Measurements from ENCODE around the gene RXRB.
A peak's percentile ranks its signal among the peaks of the same experiment; 100 is the strongest.

The RXRB gene

DNA sequence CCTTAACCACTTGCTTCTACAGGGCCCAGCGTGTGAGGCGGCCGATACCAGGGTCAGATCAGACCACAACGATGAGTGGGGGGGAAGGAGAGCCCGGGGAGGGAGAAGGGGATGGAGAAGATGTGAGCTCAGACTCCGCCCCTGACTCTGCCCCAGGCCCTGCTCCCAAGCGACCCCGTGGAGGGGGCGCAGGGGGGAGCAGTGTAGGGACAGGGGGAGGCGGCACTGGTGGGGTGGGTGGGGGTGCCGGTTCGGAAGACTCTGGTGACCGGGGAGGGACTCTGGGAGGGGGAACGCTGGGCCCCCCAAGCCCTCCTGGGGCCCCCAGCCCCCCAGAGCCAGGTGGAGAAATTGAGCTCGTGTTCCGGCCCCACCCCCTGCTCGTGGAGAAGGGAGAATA, 10.7 kb upstream of the RXRB start:
- Histone ChIP-seq H3K4me2 (ENCODE audit: low read length) (no peak overlapping the region), H3K4me1 (ENCODE audit: low read length) (peaks cover 19% of the 10 kb centered on the region), H3K27me3 (ENCODE audit: low read depth, low read length) (0 out of 2 replicates have a peak, but pooled peaks cover 4% of the 10 kb centered on the region), H4K20me1 (ENCODE audit: insufficient read depth, low read length) (no peaks in the 10 kb centered on the region; the same call in 1 of the 2 replicates), H3K9ac (ENCODE audit: low read length) (no peak overlapping the region), H3K27ac (ENCODE audit: low read length) (no peak overlapping the region), H3K4me3 (ENCODE audit: low read length) (no peak overlapping the region), H3K9me3 (ENCODE audit: insufficient read depth, low read length) (no peaks in the 10 kb centered on the region), H2AFZ (ENCODE audit: low read depth, low read length) (no peak overlapping the region), H3K36me3 (replicated peaks; ENCODE audit: low read depth, low read length) (peaks cover 3% of the 10 kb centered on the region), H3K79me2 (ENCODE audit: low read length) (no peaks in the 10 kb centered on the region)
- TF ChIP-seq, protein P1, sequence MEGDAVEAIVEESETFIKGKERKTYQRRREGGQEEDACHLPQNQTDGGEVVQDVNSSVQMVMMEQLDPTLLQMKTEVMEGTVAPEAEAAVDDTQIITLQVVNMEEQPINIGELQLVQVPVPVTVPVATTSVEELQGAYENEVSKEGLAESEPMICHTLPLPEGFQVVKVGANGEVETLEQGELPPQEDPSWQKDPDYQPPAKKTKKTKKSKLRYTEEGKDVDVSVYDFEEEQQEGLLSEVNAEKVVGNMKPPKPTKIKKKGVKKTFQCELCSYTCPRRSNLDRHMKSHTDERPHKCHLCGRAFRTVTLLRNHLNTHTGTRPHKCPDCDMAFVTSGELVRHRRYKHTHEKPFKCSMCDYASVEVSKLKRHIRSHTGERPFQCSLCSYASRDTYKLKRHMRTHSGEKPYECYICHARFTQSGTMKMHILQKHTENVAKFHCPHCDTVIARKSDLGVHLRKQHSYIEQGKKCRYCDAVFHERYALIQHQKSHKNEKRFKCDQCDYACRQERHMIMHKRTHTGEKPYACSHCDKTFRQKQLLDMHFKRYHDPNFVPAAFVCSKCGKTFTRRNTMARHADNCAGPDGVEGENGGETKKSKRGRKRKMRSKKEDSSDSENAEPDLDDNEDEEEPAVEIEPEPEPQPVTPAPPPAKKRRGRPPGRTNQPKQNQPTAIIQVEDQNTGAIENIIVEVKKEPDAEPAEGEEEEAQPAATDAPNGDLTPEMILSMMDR (IDR thresholded peaks at IDR 0.05; ENCODE audit: low read depth, low read length): no peak
- TF ChIP-seq EZH2phosphoT487 (IDR thresholded peaks at IDR 0.05; ENCODE audit: low read depth): no peak

DNA sequence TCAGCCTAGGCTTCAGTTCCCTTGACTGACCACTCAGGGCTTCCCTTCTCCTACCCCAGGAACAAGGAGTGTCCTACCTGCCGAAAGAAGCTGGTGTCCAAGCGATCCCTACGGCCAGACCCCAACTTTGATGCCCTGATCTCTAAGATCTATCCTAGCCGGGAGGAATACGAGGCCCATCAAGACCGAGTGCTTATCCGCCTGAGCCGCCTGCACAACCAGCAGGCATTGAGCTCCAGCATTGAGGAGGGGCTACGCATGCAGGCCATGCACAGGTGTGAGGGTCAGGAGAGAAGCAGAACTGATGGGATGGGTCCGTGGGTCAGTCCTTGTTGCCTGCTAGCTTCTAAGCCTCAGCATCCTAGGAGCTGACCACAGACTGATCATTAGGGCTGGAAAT, 9.4 kb upstream of the RXRB start:
- H3K27ac ChIP-seq (ENCODE audit: low read length): no peak overlapping the region
- 0 out of 2 replicates have a peak, but pooled peaks cover 4% of the 10 kb centered on the region for H3K27me3 ChIP-seq (ENCODE audit: low read depth, low read length)
- H3K9me3 ChIP-seq (ENCODE audit: insufficient read depth, low read length): no peaks in the 10 kb centered on the region
- H4K20me1 ChIP-seq (ENCODE audit: insufficient read depth, low read length): no peaks in the 10 kb centered on the region; the same call in 1 of the 2 replicates
- H3K36me3 ChIP-seq (replicated peaks; ENCODE audit: low read depth, low read length): peaks cover 3% of the 10 kb centered on the region
- no peak overlapping the region for H3K9ac ChIP-seq (ENCODE audit: low read length)
- H3K4me3 ChIP-seq (ENCODE audit: low read length): no peak overlapping the region
- H3K79me2 ChIP-seq (ENCODE audit: low read length): no peaks in the 10 kb centered on the region
- TF ChIP-seq, protein P1 (IDR thresholded peaks at IDR 0.05; ENCODE audit: low read depth, low read length): no peak
- TF ChIP-seq EZH2phosphoT487 (IDR thresholded peaks at IDR 0.05; ENCODE audit: low read depth): no peak
- no peak overlapping the region for H2AFZ ChIP-seq (ENCODE audit: low read depth, low read length)
- H3K4me1 ChIP-seq (ENCODE audit: low read length): peaks cover 26% of the 10 kb centered on the region
- H3K4me2 ChIP-seq (ENCODE audit: low read length): no peak overlapping the region

DNA sequence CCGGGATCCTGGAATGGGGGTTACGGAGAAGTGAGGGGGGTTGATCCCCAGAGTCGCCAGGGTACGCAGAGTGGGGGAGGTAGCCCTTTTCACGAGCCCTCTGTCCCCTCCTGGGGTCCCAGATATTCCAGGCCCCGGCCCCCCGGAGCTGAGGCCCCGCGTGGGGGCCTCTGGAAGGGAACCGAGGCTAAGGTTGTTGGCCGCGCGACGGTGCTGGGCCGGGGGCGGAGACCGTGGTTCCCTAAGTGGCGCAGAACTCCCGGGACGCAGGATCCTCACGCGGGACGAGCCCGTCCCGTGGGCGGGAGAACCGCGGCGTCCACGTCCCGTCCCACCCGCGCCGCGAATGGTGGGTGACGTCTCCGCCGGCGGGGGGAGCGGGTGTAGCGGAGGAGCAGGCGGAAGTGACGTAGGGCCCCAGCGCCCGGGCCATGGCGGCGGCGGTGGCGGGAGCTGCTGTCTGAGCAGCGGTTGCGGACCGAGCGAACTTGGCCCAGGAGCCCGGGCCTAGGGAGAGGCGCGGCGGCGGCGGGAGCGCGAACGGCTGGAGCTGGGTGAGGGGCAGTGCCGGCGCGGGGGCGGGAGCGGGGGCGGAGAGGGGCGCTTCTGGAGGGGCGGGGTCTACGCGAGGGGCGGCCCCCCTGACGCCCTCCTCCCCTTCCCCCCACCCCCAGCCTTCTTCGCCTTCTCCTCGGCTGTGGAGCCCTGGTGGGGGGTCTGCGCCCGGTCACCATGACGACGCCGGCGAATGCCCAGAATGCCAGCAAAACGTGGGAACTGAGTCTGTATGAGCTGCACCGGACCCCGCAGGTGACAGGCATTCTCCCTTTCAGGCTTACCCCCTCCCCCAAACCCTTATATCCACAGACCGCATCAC, 7.9 kb upstream of the RXRB start, which contains the start of gene RING1:
TSS of gene RING1 (plus strand) at position 410 of the 877 bp plus-strand sequence. CDS start at position 733, 323 bp downstream.
- peak within 1 kb of the TSS; percentile 98 for H3K9ac ChIP-seq (ENCODE audit: low read length)
- H3K4me2 ChIP-seq (ENCODE audit: low read length): peak within 1 kb of the TSS; percentile 96
- H3K27me3 ChIP-seq (ENCODE audit: low read depth, low read length): 0 out of 2 replicates have a peak, but pooled peaks cover under 1% of the 10 kb centered on the region
- H3K4me1 ChIP-seq (ENCODE audit: low read length): peaks cover 27% of the 10 kb centered on the region
- peaks cover 6% of the 10 kb centered on the region for H3K36me3 ChIP-seq (replicated peaks; ENCODE audit: low read depth, low read length)
- H3K9me3 ChIP-seq (ENCODE audit: insufficient read depth, low read length): no peaks in the 10 kb centered on the region
- peak within 1 kb of the TSS; percentile 96 for H3K4me3 ChIP-seq (ENCODE audit: low read length)
- no peak for TF ChIP-seq EZH2phosphoT487 (IDR thresholded peaks at IDR 0.05; ENCODE audit: low read depth)
- TF ChIP-seq, protein P1 (IDR thresholded peaks at IDR 0.05; ENCODE audit: low read depth, low read length): no peak
- H3K79me2 ChIP-seq (ENCODE audit: low read length): no peaks in the 10 kb centered on the region
- peak within 1 kb of the TSS; percentile 62 for H3K27ac ChIP-seq (ENCODE audit: low read length)
- H2AFZ ChIP-seq (ENCODE audit: low read depth, low read length): no peak within 1 kb of the TSS; the same call in 1 of the 2 replicates
- no peaks in the 10 kb centered on the region; the same call in 1 of the 2 replicates for H4K20me1 ChIP-seq (ENCODE audit: insufficient read depth, low read length)

DNA sequence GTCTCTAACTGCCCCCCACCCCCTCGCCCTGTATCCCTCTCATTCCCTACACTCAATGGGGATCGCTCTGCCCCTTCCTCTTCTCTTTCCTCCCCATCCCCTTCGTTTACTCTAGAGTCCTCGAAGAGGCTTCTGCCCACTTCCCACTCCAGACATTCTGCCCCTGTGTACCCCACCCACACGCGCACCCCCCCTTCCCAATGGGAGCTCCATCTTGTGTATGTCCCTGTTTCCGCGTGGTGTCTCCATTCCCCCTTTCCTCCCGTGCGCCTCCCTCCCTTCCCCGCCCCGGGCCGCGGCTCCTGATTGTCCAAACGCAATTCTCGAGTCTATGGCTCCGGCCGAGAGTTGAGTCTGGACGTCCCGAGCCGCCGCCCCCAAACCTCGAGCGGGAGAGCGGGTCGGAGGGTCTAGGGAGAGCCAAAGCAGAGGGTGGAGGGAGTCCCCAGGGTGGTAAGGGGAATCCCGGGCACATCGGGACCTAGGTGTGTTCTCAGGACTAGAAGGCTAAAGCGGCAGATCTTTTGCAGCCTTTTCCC, 7.2 kb upstream of the RXRB start:
- Histone ChIP-seq H3K9me3 (ENCODE audit: insufficient read depth, low read length) (no peaks in the 10 kb centered on the region), H3K4me1 (ENCODE audit: low read length) (peaks cover 20% of the 10 kb centered on the region), H3K79me2 (ENCODE audit: low read length) (no peaks in the 10 kb centered on the region), H4K20me1 (ENCODE audit: insufficient read depth, low read length) (no peaks in the 10 kb centered on the region; the same call in 1 of the 2 replicates), H3K27me3 (ENCODE audit: low read depth, low read length) (no peaks in the 10 kb centered on the region), H3K36me3 (replicated peaks; ENCODE audit: low read depth, low read length) (peaks cover 9% of the 10 kb centered on the region), H3K27ac (ENCODE audit: low read length) (peak overlapping the region; percentile 62), H3K9ac (ENCODE audit: low read length) (peak overlapping the region; percentile 98), H2AFZ (ENCODE audit: low read depth, low read length) (no peak overlapping the region), H3K4me3 (ENCODE audit: low read length) (peak overlapping the region; percentile 96), H3K4me2 (ENCODE audit: low read length) (peak overlapping the region; percentile 96)
- TF ChIP-seq, protein P1 (IDR thresholded peaks at IDR 0.05; ENCODE audit: low read depth, low read length): no peak
- TF ChIP-seq EZH2phosphoT487 (IDR thresholded peaks at IDR 0.05; ENCODE audit: low read depth): no peak
